Measurements from ENCODE around the gene ARHGEF5.
"Not testable (repeated sequence)": the region's sequence is repeated elsewhere in the genome, so short reads cannot be mapped to it uniquely, and the experiment has no call there.

- TF ChIP-seq EZH2phosphoT487 (IDR thresholded peaks at IDR 0.05; ENCODE audit: borderline replicate concordance, low read depth, low read length): not testable (repeated sequence)
- TF ChIP-seq, protein P1, sequence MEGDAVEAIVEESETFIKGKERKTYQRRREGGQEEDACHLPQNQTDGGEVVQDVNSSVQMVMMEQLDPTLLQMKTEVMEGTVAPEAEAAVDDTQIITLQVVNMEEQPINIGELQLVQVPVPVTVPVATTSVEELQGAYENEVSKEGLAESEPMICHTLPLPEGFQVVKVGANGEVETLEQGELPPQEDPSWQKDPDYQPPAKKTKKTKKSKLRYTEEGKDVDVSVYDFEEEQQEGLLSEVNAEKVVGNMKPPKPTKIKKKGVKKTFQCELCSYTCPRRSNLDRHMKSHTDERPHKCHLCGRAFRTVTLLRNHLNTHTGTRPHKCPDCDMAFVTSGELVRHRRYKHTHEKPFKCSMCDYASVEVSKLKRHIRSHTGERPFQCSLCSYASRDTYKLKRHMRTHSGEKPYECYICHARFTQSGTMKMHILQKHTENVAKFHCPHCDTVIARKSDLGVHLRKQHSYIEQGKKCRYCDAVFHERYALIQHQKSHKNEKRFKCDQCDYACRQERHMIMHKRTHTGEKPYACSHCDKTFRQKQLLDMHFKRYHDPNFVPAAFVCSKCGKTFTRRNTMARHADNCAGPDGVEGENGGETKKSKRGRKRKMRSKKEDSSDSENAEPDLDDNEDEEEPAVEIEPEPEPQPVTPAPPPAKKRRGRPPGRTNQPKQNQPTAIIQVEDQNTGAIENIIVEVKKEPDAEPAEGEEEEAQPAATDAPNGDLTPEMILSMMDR (conservative IDR thresholded peaks at IDR 0.05; ENCODE audit: low read length): not testable (repeated sequence)
Observed at GRCh38 chr7:144311872-144312469, 43.2 kb upstream of the ARHGEF5 start, which contains the start of gene OR2A1.
